HG02623 (cell line): Measurements from ENCODE around the gene MXD4.

Source experiments
- ATAC-seq: cut with Tn5 transposase; IDR thresholded peaks from one replicate; pipeline ENCODE4 v1.9.1; 2021; ENCODE audit warnings: moderate library complexity; ENCODE audit not compliant: unreplicated experiment

The MXD4 gene

DNA sequence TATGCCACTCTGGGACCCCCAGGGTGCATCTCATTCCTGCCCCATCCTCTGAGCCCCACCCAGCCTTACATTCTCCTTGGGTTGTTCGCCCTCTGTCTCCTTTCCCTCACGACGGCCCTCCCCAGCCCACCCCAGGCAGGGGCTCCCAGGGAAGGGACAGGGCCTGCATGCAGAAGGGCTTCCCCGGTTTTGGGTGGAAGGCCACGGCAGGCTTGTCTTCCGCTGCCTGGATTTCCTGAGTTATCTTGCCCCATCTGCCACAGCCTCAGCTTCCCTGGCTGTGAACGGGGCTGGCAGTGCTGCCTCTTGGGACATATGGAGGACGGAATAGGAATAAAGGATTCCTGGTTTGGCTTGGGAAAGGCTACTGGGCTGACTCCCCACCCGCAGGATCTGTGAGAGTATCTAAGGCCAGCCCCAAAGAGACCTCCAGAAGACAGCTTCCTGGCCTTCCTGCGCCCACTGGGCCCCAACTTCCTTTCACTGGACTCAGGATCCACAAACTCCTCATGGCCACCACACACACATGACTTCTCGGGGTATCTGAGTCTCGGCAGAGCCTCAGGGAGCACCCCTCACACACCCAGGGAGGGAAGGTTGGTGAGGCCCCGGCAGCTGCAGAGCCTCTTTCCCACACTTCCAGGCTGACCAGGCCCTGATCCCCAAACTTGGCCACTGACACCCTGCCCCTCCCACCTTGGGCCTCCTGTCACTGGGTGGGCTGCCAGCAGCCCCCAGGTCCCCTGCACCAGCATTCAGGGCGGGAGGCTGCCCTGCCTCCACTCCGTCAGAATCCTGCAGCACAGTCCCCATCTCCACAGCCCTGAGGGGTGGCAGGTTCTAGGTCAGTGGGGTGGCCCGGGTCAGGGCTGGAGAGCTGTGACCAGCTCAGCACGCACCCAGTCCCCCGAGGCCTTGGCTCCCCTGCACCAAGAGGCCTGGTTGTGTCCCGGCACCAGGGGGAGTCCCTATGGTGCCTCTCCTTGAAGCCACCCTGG lies 3.5 kb upstream of the MXD4 start:
- ATAC-seq: no peak

DNA sequence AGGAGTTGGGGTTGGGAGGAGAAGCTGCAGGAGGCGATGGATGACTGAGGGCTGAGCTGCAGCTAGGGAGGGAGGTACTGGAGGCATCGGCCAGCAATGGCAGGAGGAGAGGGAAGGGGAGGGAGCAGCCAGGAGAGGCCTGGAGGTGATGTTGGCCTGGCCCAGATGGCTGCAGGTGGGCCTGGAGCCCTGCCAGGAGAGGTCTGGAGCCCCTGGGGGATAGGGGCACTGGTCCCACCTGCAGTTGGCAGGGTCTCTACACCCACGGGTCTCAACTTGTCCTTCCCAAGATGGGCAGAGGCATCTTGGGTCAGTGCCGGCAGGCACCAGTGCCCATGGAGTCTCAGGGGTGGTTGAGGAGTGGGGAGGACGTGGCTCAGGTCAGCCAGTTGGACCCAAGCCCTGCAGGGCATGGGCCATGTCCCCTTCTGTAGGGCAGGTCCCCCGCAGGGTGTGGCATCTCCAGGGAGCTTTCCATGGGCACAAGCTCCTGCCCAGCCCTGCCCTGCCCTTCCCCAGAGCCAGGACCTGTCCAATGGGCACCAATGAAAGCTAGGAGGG lies 2.7 kb upstream of the MXD4 start:
- ATAC-seq: no peak

DNA sequence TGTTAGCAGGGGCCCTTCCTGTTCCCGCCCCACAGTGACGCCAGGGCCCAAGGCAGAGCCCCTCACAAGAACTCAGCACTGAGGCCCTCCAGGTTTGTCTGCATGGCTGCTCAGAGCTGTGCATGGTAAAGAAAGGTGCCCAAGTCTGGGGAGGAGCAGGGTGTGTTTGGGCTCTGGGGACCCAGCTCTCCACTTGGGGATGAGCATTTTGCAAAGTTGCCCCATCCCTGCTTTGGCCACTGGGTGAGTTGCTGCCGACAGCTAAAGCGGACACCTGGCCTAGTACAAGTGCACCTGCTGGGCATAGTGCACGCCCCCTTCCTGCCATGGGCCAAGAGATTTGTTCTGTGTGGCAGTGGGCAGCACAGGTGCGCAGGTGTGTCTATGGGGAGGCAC lies 2.0 kb upstream of the MXD4 start:
- no peak for ATAC-seq

DNA sequence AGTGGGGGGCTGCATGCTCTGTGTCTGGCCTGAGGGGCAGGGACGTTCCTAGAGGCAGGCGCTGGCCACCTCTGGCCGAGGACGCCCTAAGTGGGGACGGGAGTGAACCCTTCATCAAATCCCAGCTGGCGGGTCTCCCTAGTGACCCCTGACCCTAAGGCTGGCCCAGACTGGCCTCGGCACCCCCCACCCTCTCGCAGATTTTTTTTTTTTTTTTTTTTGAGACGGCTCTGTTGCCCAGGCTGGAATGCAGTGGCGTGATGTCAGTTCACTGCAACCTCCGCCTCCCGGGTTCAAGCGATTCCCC lies 988 bp upstream of the MXD4 start:
- no peak for ATAC-seq

DNA sequence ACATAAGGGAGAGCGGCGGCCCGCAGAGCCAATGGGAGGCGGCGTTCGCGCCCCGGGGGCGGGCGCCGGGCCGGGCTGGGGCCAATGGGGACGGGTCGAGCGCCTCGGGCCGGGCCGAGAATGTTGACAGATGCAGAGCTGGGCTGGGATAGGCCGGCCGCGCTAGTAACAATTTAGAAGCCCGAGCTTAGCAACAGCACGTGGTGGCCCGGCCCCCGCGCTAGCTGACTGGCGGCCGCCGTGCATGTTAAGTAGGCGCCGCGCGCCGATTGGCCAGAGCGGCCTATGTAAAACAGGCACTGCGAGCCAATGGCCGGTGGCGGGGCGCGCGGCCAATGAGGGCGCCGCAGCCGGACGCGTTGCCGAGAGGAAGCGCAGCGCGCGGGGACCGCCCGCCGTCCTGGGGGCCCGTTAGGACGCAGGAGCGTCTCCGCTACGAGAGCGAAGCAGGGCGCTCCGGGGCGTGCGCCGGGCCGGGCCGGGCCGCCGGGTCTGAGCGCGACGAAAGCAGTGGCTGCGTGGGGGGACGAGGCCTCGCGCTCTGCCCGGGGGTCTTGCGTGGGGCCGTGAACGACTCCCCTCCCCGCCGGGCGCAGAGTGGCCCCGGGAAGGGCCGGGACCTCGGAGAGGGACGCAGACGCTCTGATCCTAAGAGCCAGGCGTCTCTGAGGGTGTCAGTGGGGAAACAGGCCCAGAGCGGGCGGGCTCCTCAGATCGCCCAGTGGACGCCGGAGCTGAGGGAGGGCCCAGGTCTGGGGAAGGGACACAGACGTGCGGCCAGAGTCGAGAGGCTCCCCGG lies 435 bp upstream of the MXD4 start:
- peak; percentile 91 for ATAC-seq

DNA sequence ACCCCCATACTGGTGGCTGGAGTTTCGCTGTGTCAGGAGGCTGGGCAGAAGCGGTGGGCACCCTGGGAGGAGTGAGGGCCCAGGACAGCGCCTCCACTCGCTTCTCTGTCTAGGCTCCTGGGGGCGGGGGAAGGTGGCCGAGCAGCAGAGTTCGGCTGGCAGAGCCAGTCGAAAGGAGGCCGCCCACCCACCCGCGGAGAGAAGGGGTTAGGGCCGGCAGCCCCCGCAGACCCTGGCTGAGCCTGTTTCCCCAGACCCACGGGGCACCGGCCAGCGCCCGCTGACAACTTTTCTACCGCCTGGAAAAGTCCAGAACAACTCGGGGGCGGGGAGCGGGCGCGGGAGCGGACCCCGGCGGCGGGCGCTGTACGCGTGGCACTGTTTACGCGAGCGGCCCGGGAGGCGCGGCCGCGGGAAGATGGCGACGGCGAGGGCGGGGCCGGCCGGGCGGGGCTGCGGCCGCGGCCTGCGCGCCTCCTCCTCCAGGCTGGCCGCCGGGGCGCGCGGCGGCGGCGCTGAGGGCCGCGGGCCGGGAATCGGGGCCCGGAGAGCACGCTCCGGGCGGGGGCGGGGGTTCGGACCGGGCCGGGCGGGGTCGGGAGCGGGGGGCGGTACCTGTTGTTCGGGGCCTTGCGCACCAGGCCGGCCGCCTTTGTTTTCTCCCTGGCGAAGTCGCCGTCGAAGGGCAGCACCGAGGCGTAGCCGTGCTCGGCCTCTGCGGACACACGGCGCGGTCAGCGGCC lies 628 bp downstream of the MXD4 start:
- peak; percentile 13 for ATAC-seq

DNA sequence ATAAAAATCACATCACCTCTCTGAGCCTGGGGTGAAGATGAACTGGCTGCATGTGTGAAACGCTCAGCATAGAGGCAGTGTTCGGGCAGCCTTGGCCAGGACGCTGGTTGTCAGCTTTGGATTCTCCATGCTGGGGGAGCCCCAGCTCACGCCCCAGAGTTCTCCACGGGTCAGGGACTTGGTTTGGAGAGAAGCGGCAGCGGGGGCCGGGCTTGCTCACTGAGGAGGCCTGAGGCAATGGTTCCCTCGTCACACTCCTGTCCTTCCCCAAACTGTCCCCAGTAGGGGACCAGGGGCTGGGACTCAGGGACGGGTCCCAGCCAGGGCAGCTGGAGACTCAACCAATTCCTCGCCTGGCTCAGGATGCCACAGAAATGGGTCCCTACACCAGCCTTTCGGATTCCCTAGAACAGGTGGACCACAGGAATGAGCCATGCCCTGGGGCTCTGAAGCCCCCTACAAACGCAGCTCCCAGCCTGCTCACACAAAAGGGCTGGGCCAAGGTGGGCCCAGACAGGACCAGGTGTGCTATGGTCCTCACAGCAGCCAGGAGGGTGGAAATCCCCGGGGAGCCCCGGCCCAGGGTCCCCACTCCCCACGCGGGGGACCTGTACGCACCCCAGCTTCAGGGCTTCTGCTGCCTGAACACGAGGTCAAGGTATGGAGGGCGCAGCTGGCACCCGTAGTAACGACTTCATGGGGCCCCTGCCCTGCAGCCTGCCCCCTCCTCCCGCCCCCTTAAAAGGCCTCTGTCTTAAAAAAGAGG lies 1.4 kb downstream of the MXD4 start:
- no peak for ATAC-seq

DNA sequence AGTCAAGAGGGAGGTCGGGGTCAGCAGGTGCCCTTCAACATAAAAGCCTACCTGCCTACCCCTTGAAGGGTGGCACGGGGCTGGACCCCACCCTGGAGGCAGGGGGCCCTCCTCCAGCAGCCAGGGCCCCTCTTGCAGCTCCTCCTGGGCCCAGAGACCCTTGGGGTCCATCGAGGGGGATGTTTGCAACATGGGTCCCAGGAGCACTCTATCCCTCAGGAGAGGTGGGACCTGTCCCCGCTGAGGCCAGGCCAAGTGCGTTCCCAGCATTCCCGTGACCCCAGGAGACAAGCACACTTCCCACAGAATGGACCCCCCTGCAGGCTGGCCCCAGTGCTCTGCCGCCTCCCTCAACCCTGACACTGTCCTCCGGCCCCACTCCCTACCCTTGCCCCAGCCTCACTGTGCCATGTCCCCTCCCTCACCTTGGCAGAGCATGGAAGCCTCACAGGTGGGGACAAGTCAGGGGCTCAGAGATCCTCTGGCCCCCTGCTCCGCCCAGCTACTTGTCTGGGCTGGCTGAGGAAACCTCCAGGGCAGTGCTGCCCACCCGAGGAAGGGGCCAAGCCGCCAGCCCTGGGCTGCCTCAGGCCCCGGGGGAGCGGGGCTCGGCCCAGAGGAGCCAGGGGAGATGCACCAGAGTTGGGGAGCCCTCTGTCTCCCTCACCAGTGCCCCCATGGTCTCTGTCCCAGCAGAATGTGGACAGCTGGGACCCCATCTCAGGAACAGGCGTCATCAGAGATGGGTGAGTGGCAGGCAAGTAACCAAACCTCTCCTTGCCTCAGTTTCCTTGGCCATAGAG lies 2.2 kb downstream of the MXD4 start:
- no peak for ATAC-seq

DNA sequence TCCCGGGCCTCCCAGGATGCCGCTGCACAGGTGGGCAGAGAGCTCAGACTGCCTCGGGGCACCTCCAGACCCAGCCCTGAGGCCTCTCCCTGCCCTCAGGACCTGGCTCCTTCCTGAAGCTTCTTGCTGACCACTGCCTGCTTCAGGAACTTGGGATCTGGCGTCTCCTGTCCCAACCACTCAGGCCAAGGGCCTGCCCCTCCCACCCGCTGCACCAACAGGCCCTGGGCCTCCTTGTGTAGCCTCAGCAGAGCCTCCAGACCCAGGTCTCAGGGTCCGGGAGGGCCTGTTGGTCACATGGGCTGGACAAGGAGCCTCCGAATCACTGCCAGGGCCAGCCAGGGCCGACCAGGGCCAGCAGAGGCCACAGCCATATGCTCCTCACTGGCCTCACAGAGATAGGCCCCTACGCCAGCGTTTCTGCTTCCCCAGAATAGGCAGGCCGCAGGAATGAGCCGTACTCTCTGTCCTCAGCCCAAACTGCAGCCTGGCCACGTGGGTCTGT lies 2.8 kb downstream of the MXD4 start:
- ATAC-seq: no peak

DNA sequence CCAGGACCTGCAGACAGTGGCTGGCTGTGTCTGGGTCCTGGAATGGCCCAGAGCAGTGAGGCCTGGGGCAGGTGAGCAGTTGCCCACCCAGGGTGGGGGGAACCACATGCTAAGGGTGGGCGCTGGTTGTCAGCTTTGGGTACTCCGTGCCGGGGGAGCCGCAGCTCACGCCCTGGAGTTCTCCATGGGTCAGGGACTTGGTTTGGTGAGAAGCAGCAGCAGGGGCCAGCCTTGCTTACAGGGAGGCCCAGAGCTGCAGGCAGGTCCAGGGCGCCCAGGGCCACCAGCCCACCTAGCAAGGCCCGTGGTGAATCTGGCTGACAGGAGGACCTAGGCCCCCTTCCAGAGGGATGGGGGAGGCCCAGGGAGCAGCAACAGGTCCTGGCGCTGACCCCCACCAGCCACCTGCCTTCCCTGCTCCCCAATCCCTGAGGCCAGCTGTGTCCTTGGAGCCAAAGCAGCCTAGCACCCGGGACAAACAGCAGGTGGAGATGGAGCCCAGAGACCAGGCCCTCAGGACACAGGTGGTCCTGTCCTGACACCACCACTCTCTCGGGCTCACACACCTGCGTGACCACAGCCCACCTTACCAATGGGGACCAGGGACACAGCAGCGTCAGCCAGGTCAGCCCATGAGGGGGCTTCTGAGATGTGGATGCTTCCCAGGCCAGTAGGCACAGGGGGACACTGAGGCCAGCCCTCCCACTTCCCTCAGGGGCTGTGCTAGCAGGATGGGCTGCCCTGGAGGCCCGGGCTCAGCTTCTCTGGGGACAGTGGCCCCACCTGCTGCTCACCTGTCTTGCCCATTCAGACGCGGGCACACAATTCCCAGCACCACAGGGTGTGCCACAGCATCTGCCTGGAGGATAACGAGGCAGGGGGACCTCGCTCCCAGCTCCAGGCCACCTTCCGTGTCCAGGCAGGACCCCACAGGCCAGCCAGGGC lies 3.5 kb downstream of the MXD4 start:
- no peak for ATAC-seq

DNA sequence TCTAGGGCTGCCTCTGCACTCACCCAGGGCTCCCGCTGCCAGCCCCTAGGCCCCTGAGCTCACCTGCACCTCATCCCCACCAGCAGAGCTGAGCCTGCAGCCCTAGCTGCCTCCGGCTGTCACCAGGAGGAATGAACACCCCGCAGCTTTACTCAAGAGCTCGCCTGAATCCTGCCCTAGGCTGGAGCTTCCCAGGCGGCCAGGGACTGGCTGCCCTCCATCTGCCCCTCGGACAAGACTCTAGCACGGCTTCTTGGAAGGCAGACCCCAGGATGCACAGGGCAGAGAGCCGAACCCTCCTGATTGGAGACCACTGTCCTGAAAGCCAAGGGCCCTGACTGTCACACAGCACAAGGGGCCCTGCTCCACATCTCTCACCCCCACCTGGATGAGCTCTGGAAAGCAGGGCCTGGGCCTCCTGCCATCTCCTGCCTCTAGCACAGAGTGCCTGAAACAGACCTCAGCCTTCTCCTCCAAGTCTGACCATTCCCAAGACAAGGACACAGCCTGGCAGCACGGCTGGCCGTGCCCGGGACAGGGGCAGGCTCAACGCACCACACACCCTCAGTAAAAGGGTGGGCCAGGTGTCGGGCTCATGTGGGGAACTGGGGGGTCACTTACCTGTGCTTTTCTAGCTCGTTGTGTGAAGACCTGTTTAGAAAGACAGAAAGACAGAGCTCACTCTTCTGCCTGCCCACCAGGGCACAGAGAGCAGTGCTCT lies 4.4 kb downstream of the MXD4 start:
- ATAC-seq: no peak

DNA sequence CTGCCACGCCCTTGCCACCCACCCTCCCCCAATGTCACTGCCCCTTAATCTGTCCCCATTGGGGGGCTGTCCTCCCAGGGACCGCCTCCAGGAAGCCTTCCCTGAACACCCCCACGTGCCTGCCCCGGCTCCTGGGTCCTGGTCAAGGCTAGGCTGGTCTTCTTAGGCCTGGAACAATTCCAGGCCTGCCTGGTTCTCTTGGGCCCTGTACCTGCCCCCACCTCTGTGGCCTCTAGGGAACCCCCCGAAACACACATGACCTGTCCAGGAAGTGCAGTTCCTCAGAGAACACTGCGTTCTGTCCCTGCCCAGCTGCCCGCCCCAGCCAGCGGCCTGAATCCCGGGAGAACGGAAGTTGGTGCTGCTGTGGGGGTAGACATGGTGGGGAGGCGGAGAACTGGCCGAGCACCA lies 5.1 kb downstream of the MXD4 start:
- no peak for ATAC-seq

DNA sequence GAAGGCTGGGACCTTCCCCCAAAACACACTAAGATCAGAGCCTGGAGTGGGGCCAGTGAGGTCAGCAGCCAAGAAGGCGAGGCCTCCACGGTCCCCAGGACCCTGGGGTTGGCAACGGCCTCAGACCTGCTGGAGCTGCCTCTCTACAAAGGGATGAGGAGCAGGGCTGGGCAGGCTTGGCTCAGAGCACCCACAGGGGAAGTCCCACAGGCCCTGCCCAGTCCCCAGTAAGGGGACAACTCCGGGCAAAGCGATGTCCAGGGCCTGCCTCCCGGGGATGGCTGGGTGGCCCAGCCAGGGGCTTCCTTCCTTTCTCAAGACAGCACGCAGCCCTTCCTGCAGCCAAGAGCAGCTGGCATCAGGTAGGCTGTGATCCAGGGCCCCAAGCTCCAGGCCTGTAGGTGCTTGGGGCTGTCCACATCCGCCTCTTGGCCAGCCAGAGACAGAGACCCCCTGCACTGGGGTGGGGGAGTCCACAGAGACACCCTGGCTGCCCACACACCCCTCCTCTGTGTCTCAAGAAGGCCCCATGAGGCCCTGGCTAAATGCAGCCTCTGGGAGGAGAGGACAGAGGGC lies 5.7 kb downstream of the MXD4 start:
- no peak for ATAC-seq

DNA sequence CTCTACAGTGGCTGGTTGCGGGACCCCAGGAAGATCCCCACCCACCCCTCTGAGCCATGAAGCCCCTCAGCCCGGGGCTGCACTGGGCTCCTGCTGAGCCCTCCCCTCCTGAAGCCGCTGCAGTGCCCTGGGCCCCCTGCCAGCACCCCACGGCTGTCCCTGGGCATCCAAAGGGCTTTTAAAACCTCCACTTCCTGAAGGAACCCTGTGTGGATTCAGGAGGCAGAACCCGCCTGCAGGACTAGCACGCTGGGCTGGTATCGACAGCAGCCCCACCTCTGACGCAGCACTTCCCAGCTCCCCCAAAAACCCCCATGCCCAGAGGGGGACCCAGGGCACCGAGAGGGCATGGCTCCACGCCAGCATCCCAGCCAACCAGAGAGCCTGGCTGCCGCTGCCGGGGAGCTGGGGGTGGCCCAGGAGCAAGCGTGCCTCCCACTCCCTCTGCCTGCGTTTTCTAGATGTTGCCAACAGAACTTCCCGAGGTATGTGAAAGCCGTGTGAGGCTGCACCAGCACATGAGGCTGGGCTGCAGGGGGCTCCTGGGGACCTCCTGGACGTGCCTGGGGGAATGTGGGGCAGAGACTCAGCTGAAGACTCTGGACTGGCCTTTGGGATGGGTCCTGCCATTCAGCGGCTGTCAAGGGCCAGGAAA lies 6.3 kb downstream of the MXD4 start:
- ATAC-seq: no peak

DNA sequence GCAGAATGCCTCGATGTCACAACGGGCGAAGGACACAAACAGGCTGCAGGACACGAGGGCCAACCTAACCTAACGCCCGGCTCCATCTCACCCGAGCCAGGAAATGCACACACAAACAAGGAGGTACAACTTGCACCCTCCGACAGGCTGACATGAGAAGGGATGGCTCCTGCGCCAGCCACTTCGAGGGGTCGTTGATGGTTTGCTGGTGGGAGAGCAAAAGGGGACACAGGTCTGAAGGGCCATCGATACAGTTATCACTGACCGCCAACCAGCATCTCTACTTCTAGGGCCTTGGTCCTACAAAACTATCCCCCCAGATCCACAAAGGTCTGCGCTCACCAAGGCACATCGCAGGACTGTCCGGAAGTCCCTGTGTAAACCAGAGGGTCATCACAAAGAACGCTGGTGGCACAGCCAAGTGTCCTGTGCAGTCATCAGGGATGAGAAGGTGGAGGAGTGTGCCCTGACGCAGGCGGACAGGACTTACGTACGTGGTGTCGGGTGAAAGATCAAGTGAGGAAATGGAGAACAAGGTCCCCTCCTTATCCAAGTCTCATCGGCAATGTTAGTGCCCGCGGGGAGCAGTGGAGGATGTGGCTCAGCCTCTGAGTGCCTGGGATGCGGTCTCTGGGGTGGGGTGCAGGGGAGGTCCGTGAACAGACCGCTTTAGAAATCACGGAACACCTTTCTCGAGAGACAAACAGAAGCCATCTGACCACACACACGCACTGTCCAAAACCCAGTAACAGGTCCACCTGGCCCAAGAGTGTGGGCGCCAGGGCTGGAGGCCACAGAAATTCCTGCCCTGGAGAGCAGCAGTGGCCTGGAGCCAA lies 7.0 kb downstream of the MXD4 start:
- ATAC-seq: no peak
